GM18508 (cell line): ENCODE results near the gene CHIC2.
"Not testable (repeated sequence)": the region's sequence is repeated elsewhere in the genome, so short reads cannot be mapped to it uniquely, and the experiment has no call there.

Experiments
- ATAC-seq: cut with Tn5 transposase; IDR thresholded peaks from one replicate; pipeline ENCODE4 v1.9.1; 2021; ENCODE audit warnings: moderate number of reproducible peaks; ENCODE audit not compliant: insufficient read depth, unreplicated experiment

Gene CHIC2

DNA sequence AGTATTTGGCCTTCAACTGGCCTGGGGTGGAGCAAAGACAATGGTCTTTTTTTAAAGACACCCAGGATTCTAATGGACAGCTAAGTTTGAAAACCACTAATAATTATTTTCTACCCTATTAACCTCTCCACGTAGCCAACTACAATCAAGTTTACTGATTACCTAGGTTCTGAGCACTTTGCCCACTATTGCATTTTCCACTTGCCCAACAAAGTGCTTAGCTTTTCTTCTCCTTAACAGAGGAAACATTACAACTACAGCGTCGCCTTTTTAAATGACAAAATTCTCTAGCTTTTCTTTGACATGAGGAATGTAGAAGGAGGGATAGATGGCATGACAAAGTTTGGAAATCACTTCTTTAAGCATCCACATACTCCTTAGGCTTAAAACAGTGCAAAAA is 2.0 kb downstream of the CHIC2 start:
- ATAC-seq, result no peak

DNA sequence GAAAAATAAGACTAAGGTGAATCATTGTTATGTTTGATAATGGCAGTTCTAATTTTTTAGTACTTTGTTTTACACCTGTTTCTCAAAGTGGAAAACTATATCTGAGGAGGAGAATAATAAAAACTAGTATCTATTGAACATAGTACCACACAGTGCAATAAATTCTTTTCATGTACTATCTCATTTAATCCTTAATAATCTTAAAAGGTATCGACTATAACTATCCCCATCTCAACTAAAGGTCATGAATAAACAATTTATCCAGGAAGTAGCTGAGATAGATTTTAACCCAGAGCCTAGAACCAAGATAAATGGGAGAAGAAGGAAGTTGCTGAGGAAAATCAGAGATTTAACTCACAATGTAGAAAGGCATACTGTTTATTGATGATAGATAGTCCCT is 2.5 kb downstream of the CHIC2 start:
- no peak for ATAC-seq

DNA sequence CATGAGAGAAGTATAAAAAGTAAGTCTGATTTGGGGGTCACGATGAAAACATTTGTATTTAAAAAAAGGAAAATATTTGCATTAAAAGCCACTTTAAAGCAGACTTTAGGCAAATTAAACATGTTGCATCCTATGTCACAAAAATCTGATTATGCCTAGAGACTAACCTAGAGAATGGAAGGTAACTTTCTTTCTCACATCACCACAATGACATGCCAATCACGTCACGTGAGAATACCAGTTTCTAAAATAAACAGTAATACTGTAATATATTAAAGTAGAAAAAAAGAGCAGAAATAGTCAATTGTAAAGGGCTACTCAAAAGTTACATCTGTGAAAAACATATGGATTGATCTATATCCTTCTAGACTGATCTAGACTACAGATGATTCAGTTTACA is 3.3 kb downstream of the CHIC2 start:
- no peak for ATAC-seq

DNA sequence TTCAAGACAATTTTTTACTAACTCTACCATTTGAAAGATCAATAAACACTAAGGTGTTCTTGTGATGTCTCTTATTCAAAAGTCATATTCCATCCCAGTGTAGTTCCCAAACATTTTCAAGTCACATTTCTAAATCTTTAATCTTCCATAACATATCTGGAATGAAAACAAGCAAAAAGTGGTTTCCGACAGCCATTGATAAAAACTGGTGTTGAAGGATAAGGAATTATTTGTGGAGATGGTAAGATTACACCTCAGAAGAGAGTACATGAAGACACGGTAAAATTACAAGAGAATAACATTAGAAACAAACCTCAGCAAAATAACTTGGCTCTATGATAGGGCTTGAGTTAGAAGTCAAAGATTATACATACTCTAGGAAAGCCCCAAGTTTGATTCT is 4.3 kb downstream of the CHIC2 start:
- no peak for ATAC-seq

DNA sequence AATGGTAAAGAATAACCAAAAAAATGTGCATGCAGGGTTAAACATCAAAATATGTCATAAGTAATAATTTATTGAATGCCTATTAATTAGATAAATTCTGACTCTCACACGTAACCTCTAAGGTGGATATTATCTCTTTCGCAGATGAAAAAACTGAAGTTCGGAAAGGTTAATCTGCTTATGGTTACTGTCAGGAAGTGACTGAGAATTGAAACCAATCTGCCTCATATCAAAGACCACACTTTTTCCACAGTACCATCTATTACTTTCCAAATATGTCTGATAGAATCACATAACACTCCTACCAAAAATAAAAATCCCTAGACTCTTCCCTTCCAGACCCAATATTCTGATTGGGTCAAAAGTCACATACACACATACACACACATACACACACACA is 6.2 kb downstream of the CHIC2 start:
- no peak for ATAC-seq

DNA sequence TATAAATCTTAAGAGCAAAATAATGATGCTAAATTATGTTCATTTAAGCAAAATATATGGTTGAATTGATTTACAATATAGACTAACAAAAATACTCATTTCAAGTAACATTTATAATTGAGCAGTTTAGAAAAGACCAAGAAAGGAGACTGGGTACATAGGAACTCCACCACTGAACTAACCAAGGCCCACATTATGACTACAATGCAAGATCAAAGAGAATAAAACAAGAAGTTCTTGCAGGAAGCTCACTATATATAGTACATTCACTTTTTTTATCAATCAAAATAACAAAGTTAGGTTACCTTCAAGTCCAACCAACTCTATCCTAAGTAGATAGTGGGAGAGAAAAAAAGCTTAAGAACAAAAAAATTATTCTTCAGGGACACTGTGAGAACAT is 8.0 kb downstream of the CHIC2 start:
- no peak for ATAC-seq

DNA sequence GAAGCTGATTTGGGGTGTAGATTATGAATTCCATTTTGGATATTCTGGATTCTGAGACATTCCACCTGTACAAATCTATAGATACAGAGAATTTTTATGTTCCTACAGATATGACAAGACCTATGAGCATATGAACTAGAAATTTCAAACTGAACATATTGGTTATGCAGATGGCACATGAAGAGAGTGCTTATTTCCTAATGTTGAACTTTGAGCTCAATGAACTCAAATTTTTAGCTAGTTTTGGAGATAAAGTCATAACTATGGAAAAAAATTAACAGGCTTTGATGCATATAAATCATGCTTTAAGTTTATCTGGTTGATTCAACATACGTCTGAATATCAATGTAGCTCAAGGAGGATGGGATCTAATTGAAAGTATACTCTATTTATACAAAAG is 8.9 kb downstream of the CHIC2 start:
- ATAC-seq, result no peak

DNA sequence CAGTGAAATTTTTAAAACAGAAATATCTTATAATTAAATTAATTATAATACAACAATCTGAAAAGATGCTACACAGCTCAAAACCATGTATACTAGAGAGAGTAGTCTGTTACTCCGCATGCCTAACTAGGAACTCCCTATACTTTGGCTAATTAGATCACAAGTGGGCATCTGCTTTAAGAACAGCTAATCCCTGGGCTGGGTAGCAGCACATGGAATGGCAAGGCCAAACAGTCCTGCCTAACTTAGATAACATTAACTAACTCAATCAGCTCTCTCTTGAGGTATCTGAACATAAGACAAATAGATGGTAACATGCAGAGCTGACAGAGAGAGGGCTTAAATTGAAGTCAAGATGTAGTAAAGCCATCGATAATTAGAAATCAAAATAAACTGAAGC is 9.9 kb downstream of the CHIC2 start:
- ATAC-seq, result no peak

DNA sequence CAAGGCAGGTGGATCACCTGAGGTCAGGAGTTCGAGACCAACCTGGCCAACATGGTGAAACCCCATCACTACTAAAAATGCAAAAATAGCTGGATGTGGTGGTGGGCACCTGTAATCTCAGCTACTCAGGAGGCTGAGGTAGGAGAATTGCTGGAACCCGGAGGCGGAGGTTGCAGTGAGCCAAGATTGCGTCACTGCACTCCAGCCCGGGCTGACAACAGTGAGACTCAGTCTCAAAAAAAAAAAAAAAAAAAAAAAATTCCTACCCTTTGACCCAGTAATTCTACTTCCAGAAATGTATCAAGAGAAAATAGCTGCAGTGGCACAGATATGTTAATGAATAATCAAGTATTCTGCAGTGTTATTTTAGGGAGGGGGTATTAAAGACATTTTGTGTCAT is 11.1 kb downstream of the CHIC2 start:
- not testable (repeated sequence) for ATAC-seq

DNA sequence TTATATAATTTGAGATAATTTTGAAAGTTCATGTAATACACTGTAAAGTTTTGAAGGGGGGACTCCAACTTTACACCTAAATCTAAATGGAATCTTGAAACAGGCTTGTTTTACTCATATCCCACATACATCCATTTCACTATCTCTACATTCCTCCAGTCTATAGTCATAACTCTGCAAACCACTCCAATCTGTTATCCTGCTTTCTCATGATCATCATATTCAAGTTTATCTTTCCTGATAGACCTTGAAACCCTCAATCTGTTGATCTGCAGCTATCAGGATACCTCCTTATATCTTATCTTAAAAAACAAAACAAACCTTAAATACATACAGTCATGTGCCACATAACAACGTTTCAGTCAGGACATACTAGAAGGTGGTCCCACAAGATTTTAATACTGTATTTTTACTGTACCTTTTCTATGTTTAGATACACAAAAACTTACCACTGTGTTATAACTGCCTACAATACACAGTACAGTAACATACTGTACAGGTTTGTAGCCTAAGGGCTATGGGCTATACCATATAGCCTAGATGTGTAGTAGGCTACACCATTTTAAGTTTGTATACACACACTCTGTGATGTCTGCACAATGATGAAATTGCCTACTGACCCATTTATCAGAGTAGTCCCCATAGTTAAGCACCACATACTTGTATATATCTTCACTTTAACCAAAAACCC is 14.0 kb downstream of the CHIC2 start:
- ATAC-seq, result no peak

DNA sequence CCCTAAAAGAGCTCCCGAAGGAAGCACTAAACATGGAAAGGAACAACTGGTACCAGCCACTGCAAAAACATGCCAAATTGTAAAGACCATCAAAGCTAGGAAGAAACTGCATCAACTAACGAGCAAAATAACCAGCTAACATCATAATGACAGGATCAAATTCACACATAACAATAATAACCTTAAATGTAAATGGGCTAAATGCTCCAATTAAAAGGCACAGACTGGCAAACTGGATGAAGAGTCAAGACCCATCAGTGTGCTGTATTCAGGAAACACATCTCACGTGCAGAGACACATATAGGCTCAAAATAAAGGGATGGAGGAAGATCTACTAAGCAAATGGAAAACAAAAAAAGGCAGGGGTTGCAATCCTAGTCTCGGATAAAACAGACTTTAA is 20.8 kb downstream of the CHIC2 start:
- not testable (repeated sequence) for ATAC-seq

DNA sequence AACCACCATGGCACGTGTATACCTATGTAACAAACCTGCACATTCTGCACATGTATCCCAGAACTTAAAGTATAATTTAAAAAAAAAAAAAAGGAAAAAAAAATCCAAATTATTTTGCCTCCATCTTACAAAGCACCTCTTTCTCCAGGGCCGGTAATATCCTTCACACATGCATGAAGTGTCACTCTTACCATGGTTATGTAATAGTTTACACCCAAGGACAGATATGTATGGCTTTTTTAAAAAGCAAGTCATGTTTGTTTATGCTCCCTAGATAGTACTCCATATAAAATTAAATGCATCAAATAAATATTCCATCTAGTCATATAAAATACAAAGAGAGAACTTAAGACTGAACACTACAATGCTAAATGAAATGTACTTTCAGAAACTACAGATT is 22.5 kb downstream of the CHIC2 start:
- ATAC-seq, result no peak

DNA sequence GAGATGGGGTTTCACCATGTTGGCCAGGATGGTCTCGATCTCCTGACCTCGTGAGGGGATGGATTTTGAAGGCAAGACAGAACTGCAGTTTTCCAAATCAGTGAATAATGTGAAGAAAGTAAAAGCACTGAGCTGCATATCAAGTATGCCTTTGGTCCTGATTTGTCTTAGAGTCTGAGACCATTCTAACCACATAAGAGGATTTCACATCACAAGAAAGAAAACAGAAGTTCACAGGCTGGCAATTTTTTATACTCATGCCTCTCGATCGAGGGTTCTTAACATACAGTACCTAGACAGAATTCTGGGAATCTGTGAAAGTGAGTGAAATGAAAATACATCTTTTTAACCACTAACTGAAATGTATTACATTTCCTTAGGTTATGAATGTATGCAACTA is 23.3 kb downstream of the CHIC2 start:
- ATAC-seq, result no peak

DNA sequence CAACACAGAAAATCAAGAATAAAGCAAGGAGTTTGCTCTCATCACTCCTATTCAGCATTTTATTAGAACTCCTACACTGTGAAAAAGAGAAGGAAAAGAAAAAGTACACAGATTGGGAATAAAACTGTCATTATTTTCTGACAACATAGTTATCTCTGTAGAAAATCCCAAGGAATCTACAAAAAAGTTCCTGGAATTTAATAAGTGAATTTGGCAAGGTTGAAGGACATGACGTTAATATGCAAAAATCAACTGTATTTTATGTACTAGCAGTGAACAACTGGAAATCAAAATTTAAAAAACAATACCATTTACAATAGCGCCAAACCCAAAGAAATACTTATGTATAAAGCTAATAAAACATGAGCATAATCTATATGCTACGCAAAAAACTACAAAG is 26.3 kb downstream of the CHIC2 start:
- no peak for ATAC-seq

DNA sequence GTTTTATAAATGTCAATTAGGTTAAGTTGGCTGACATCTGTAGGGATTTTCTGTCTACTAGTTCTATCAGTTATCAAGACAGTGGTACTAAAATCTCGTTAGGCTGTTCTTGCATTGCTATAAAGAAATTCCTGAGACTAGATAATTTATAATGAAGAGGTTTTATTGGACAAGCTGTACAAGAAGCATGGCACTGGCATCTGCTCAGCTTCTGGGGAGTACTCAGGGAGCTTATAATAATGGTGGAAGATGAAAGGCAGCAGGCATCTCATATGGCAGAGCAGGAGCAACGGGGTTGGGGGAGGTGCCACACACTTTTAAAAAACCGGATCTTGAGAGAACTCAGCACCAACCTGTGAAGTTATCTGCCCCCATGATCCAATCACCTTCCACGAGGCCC is 28.2 kb downstream of the CHIC2 start:
- no peak for ATAC-seq

DNA sequence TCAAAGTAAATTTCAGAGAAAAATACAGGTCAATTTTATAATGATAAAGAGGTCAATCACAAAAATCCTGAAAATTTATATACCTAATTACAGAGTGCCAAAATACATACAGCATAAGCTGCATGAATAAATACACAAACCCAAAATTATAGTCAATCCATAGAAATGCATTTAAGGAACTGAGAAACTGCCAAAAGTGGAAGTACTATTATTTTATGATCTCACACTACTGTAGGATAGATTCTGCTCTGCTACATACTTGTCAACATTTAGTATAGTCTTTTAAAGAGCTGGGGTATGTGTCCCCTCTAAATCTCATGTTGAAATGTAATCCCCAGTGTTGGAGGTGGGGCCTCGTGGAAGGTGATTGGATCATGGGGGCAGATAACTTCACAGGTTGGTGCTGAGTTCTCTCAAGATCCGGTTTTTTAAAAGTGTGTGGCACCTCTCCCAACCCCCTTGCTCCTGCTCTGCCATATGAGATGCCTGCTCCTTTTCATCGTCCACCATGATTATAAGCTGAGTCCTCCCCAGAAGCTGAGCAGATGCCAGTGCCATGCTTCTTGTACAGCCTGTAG is 31.8 kb downstream of the CHIC2 start:
- ATAC-seq, result no peak

DNA sequence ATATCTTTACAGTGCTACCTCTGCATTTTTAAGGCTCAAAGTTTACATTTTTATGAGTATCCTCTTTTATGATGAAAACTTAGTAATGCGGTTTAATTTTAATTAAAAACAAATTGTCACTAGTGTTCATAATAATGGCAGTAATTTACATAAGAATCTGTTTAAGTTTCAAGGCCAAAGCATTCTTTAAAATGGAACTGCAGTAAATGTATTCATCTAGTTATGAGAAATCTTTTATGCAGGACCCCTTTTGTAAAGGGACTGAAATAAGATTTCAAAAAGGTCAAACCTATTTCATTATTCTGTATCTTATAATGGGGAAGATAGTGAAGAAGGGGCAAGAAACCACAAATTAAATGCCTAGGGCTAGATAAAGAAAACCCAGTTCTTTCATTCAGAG is 37.1 kb downstream of the CHIC2 start:
- no peak for ATAC-seq

DNA sequence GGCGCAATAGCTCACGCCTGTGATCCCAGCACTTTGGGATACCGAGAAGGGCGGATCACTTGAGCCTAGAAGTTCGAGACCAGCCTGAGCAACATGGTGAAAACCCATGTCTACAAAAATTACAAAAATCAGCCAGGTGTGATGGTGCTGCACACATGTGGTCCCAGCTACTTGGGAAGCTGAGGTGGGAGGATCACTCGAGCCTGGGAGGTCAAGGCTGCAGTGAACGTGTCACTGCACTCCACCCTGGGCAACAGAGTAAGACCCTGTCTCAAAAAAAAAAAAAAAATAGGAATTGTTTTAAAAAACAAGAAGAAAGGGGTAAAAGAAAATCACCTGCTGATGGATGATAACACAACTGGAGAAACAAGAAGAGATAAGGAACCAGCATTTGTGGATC is 38.8 kb downstream of the CHIC2 start:
- ATAC-seq, result no peak

DNA sequence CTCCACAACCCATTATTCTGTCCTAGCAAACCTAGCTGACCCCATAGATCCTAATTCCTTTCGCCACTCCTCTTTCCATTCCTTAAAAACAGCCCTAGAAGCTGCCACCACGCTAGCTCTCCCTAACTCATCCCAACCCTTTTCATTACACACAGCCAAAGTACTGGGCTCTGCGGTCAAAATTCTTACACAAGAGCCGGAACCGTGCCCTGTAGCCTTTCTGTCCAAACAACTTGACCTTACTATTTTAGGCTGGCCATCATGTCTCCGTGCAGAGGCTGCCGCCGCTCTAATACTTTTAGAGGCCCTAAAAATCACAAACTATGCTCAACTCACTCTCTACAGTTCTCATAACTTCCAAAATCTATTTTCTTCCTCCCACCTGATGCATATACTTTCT is 41.4 kb downstream of the CHIC2 start:
- not testable (repeated sequence) for ATAC-seq

DNA sequence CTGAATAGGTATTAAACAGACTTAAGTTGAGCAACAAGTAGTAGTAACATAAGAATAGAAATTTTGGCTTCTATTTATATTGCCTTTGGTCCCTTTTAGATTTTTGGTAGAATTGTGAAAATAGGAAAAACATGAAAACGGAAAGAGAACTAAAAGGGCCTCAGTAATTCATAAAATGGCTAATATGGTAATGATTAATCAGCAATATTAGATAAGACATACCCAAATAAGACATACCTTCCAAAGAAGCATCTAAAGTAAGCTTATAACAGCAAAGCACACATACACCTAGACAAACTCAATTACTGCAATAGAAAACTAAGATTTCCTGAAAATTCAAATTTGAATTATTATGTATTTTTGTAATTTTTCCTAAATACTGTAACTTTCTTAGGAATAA is 46.4 kb downstream of the CHIC2 start:
- ATAC-seq, result no peak

DNA sequence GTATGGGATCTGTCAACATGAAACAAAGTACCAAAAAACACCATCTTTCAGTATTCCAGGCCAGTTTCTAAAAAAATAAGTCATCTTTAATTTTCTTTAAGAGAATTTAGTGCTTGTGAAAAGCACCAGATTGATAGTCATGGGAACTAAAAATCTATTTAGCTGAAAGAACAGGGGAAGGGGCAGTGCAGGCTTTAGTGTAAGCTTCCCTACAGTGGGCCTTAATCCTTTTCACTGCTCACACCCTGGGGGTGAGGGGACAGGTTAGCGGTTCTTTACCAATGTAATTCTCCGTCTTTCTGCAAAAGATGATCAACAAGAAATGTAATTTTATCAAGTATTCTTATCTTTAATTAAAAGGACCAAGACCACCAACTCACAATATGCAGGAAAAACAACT is 47.1 kb downstream of the CHIC2 start:
- ATAC-seq, result no peak

DNA sequence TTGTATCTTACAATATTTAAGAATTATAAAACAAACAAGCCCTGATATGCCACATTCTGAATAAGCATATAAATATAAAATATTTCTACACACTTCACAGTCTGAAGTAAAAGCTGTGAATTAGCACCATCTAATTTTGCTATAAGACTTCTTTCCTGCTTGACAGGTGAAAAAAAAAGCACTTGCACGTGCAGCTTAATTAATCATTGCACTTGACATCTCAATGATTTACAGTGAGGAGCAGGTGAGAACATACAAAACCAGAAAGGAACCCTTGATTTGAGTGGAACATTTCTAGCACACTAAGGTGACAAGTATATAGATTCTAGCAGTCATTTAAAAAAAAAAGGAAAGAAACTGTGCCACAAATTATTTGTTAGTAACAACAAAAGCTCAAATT is 47.9 kb downstream of the CHIC2 start:
- no peak for ATAC-seq
